CD14-positive monocyte (primary cell): ENCODE results near the gene H6PD. TPM values are rescaled to one million over a fixed set of nuclear protein-coding genes. Genes with fewer than 3 reads are reported as not detected.

Experiments used
- DNase-seq, 3 donors: peaks; one replicate each; pipeline ENCODE4 v3.0.0-alpha.2; 2011 to 2022
- H2AFZ ChIP-seq: 2 replicates; pipeline ENCODE4 v1.6.0; 2012; ENCODE audit warnings: mild to moderate bottlenecking, low read depth, low read length, inconsistent platforms; ENCODE audit not compliant: insufficient read depth, poor library complexity, severe bottlenecking
- H3K27ac ChIP-seq, 2 donors: 1 replicate in 1 of 2; 2 replicates in 1 of 2; pipeline ENCODE4 v1.5.1; 2012 to 2013; ENCODE audit warnings: low read length in 2 of 2, control low read depth in 1 of 2, inconsistent platforms in 1 of 2, low read depth in 1 of 2, mild to moderate bottlenecking in 1 of 2
- H3K27me3 ChIP-seq, 2 donors: one replicate each; pipeline versions ENCODE4 v1.6.0 to v1.6.1; 2011 to 2013; ENCODE audit warnings: low read length in 2 of 2; ENCODE audit not compliant: control insufficient read depth in 2 of 2, insufficient read depth in 2 of 2
- H3K36me3 ChIP-seq, 2 donors: replicated peaks in 1 of 2; 1 replicate in 1 of 2; 2 replicates in 1 of 2; pipeline versions ENCODE4 v1.5.1 to v1.6.1; 2012 to 2013; ENCODE audit warnings: low read length in 2 of 2, control low read depth in 1 of 2, inconsistent platforms in 1 of 2, mild to moderate bottlenecking in 1 of 2; ENCODE audit not compliant: insufficient read depth in 2 of 2, control insufficient read depth in 1 of 2
- H3K4me1 ChIP-seq, 2 donors: 1 replicate in 1 of 2; 2 replicates in 1 of 2; pipeline versions ENCODE4 v1.5.1 to v1.6.1; 2012 to 2013; ENCODE audit warnings: low read length in 2 of 2, control low read depth in 1 of 2, inconsistent platforms in 1 of 2, mild to moderate bottlenecking in 1 of 2, moderate library complexity in 1 of 2; ENCODE audit not compliant: insufficient read depth in 2 of 2, control insufficient read depth in 1 of 2
- H3K4me2 ChIP-seq: replicated peaks from 2 replicates; pipeline ENCODE3; 2012; ENCODE audit warnings: low read length, moderate library complexity, mild to moderate bottlenecking; ENCODE audit not compliant: poor library complexity, severe bottlenecking; ENCODE audit errors: extremely low read depth
- H3K4me3 ChIP-seq, 3 experiments: fragments of 200-600 bp in 1 of 3; sonication (generic) in 1 of 3; replicated peaks in 1 of 3; 1 replicate in 2 of 3; 2 replicates in 1 of 3; pipeline ENCODE4 v1.5.1; 2011 to 2013; ENCODE audit warnings: low read length in 3 of 3, mild to moderate bottlenecking in 3 of 3, control low read depth in 2 of 3, low read depth in 2 of 3, inconsistent platforms in 1 of 3, moderate library complexity in 1 of 3
- H3K79me2 ChIP-seq: 2 replicates; pipeline ENCODE4 v1.6.0; 2012; ENCODE audit warnings: mild to moderate bottlenecking, control low read depth, inconsistent platforms, low read length, moderate library complexity; ENCODE audit not compliant: insufficient read depth
- H3K9ac ChIP-seq: 2 replicates; pipeline ENCODE4 v1.6.0; 2017; ENCODE audit warnings: low read length, mild to moderate bottlenecking; ENCODE audit not compliant: insufficient read depth, poor library complexity, severe bottlenecking
- H3K9me3 ChIP-seq, 2 donors: replicated peaks in 1 of 2; 1 replicate in 1 of 2; 2 replicates in 1 of 2; pipeline versions ENCODE4 v1.5.1 to v1.6.1; 2012 to 2013; ENCODE audit warnings: low read length in 2 of 2, control low read depth in 1 of 2; ENCODE audit not compliant: control insufficient read depth in 1 of 2, insufficient read depth in 1 of 2
- H4K20me1 ChIP-seq: 2 replicates; pipeline ENCODE4 v1.6.0; 2012; ENCODE audit warnings: mild to moderate bottlenecking, low read length, control low read depth, moderate library complexity; ENCODE audit not compliant: insufficient read depth
- H3K27ac Mint-ChIP-seq, 7 donors: one replicate each; pipeline ENCODE4 v1.8.0; 2020; ENCODE audit warnings: mild to moderate bottlenecking in 7 of 7, mixed read lengths in 7 of 7, moderate library complexity in 6 of 7, inconsistent platforms in 2 of 7
- H3K27me3 Mint-ChIP-seq, 3 donors: one replicate each; pipeline ENCODE4 v1.8.0; 2021 to 2022; ENCODE audit warnings: low read depth in 3 of 3, mild to moderate bottlenecking in 3 of 3, mixed read lengths in 3 of 3, moderate library complexity in 3 of 3, inconsistent platforms in 1 of 3
- H3K36me3 Mint-ChIP-seq, 2 donors: one replicate each; pipeline ENCODE4 v1.8.0; 2020; ENCODE audit warnings: mixed read lengths in 2 of 2, inconsistent platforms in 1 of 2, mild to moderate bottlenecking in 1 of 2
- H3K4me1 Mint-ChIP-seq: one replicate; pipeline ENCODE4 v1.8.0; 2020; ENCODE audit warnings: mild to moderate bottlenecking, mixed read lengths
- H3K4me3 Mint-ChIP-seq, 2 donors: one replicate each; pipeline ENCODE4 v1.8.0; 2020; ENCODE audit warnings: mild to moderate bottlenecking in 2 of 2, mixed read lengths in 2 of 2, moderate library complexity in 1 of 2
- H3K9me3 Mint-ChIP-seq, 7 donors: one replicate each; pipeline ENCODE4 v1.8.0; 2020 to 2022; ENCODE audit warnings: mixed read lengths in 7 of 7, mild to moderate bottlenecking in 6 of 7, moderate library complexity in 6 of 7, inconsistent platforms in 2 of 7
- CTCF ChIP-seq: fragments of 200-600 bp; IDR thresholded peaks from one replicate; pipeline ENCODE4 v1.8.0; 2022; ENCODE audit warnings: antibody characterized with exemption, mild to moderate bottlenecking
- WGBS: methylation state at CpG from one replicate; pipeline ENCODE4 v1.1.5; 2013; ENCODE audit warnings: missing lambda C conversion rate; ENCODE audit not compliant: insufficient coverage; 5-methylcytosine and 5-hydroxymethylcytosine counted together
- intact Hi-C, 2 donors: fragments of 100-400 bp; cut with micrococcal nuclease; formaldehyde crosslinking; loops; one replicate each; pipeline versions ENCODE4 v1.15.0 to v1.15.1; 2023
- polyA plus RNA-seq, 3 donors: library from polyadenylated mRNA; depleted of rRNA in 1 of 3; unstranded in 2 of 3; stranded (reverse) in 1 of 3; fragments of 300-500 nt in 2 of 3; fragments of >200 nt in 1 of 3; fragmentation: Illumina TruSeq in 2 of 3; gene quantifications; 1 replicate in 2 of 3; 2 replicates in 1 of 3; pipeline ENCODE4 v1.2.3, GENCODE V29; 2012 to 2021

The H6PD gene
- polyA plus RNA-seq, 3 donors, result 8.6 to 15.9 (median 11.4) TPM

DNA sequence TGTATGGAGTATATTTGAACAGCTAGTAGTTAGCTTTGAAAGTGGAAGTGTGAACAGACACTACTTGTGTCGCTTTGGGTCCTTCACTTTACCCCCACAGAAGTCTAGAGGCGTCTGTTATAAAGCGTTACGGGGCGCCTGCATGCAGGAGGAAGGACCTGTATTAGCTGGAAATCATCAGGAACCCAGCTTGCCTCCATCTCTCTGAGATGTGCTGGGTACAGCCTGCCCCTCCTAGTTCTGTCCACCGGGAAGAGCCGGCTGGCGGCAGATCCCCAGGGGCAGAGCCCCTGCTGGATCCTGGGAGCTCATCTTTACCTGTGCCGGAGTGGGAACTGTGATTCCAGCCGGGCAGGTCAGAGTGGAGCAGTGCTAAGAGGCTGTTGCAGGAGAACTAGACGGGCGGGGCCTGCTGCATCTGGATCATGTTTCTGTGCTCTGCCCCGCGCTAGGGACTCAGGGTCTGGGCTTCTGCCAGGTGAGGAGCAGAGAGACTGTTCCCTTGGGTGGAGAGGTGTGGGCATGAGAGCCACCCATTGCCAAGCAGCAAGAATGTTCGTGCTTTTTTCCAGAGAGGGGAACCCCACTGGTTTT, 35.8 kb downstream of the H6PD start:
- Mint-ChIP-seq H3K36me3 (peaks cover 30 to 50% of the 10 kb centered on the region in 2 donors), H3K4me1 (peaks cover 8% of the 10 kb centered on the region), H3K27me3 (peaks cover 0 to 3% (median 1%) of the 10 kb centered on the region in 3 donors), H3K9me3 (peaks cover 0 to 2% (median 0%) of the 10 kb centered on the region in 7 donors), H3K4me3 (no peak overlapping the region), H3K27ac (no peak overlapping the region)
- Histone ChIP-seq H2AFZ (no peak overlapping the region), H4K20me1 (peaks cover 16% of the 10 kb centered on the region), H3K27ac (no peak overlapping the region), H3K27me3 (no peaks in the 10 kb centered on the region), H3K9ac (no peak overlapping the region), H3K9me3 (no peaks in the 10 kb centered on the region), H3K4me3 (no peak overlapping the region), H3K79me2 (no peaks in the 10 kb centered on the region), H3K4me2 (no peak overlapping the region), H3K36me3 (peaks cover 4 to 31% of the 10 kb centered on the region in 2 donors), H3K4me1 (peaks cover 6 to 7% of the 10 kb centered on the region in 2 donors)
- DNase-seq, result no peak
- intact Hi-C loops, result no loop called here
- no peak for TF ChIP-seq CTCF
- 92% methylated on average over 15 of the region's 15 CpGs for WGBS

GRCh38 chr1:9271283-9271682, 36.7 kb downstream of the H6PD start:
- Histone ChIP-seq H3K79me2 (no peaks in the 10 kb centered on the region), H3K4me3 (no peak overlapping the region), H3K9ac (no peak overlapping the region), H3K36me3 (peaks cover 0 to 23% of the 10 kb centered on the region in 2 donors), H3K4me1 (peaks cover 15 to 16% of the 10 kb centered on the region in 2 donors), H4K20me1 (peaks cover 11% of the 10 kb centered on the region), H3K4me2 (no peak overlapping the region), H3K9me3 (no peaks in the 10 kb centered on the region), H2AFZ (no peak overlapping the region), H3K27me3 (no peaks in the 10 kb centered on the region), H3K27ac (no peak overlapping the region)
- Mint-ChIP-seq H3K4me1 (peaks cover 17% of the 10 kb centered on the region), H3K27ac (no peak overlapping the region), H3K27me3 (peaks cover 0 to 3% (median 1%) of the 10 kb centered on the region in 3 donors), H3K9me3 (peaks cover 0 to 2% (median 0%) of the 10 kb centered on the region in 7 donors), H3K4me3 (no peak overlapping the region), H3K36me3 (peaks cover 26 to 41% of the 10 kb centered on the region in 2 donors)
- no peak for TF ChIP-seq CTCF
- intact Hi-C loops, result no loop called here
- DNase-seq, result no peak
- WGBS, result 78% methylated on average over 8 of the region's 11 CpGs
